GM19468 (cell line): ENCODE data around the gene LRRC37A3.
"Not testable (repeated sequence)": the region's sequence is repeated elsewhere in the genome, so short reads cannot be mapped to it uniquely, and the experiment has no call there.

Experiments
- ATAC-seq: cut with Tn5 transposase; IDR thresholded peaks from one replicate; pipeline ENCODE4 v1.9.1; 2021; ENCODE audit warnings: mild to moderate bottlenecking, moderate library complexity, moderate number of reproducible peaks; ENCODE audit not compliant: unreplicated experiment; ENCODE audit errors: extremely low read depth

The LRRC37A3 gene

DNA sequence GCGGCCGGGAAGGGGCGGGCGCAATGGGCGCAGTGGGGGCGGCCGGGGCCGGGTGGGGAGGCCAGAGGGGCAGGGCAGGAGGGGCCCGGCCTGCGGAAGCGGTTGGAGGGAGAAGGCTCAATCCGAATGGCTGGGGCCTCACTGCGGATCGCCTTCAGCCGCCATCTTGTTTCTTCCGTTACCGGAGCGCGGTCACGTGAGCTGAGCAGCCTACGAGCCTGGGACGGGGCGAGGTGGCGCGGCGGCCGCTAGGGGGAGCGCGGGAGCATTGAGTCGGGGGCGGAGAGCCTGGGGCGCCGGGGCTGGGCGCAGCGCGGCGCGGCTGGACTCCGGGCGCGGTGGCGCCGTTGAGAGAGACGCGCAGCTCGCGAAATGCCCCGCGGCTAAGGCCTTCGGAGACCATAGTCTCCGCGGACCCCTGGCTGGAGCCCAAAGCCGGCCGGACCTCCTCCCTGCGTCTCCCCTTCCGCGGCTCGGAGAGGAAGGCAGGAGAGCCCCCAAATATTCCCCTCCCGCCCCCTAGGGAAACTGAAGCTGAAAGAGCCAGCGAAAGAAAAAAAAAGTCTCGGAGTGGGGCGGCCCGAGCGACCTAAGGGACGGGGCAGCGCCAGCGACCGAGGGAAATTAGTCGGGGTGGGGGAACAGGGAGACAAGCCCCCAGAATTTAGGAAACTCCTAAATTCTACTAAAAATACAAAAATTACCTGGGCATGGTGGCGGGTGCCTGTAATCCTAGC is at the start of gene LRRC37A3:
Gene LRRC37A3, minus strand, starts transcription at position 190 of the 737 bp plus-strand sequence. CDS start 22,221 bp downstream, outside the sequence.
- peak; percentile 84 for ATAC-seq

DNA sequence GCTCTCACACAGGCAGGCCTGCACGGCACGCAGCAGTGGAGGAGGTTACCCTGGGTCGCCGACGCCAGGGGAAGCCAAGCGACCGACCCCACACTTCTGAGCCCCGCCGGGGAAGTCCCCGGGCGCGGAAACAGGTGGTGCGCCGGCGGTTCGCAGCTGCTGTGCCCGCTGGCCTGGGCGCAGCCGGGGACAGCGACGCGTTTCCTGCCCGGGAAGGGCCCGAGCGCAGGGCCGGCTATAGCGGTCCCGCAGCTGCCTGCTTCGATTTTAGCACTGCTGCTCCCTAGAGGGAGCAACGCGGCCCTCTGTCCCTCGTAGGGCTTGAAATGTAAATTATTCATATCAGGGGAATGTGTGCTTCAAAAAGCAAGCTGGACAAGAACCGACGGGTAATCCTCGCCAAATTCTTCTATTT is 46.6 kb upstream of the LRRC37A3 start:
- peak; percentile 94 for ATAC-seq

DNA sequence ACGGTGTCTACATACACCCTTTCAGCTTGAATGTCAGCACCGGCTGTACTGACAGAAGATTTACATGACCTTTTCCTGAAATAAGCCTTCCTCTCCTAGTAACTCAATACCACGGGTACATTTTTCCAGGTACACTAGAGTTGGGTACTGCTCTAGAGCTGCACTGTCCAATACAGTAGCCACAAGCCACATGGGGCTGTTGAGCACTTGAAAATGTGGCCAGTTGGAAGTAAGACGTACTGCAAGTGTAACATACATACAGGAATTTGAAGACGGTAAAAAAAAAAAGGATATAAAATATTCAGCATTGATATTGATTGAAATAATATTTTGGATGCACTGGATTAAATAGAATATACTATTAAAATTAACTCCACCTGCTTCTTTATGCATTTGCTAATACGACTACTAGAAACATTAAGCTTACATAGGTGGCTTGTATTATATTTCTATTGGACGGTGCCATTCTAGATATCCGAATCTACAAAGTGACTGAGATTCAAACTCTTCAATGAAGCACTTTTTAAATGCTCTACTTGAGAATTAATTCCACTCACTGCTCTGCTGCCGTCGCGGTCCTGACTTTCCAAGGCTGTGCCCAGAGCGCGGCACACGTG is 46.1 kb upstream of the LRRC37A3 start:
- ATAC-seq, result not testable (repeated sequence)

DNA sequence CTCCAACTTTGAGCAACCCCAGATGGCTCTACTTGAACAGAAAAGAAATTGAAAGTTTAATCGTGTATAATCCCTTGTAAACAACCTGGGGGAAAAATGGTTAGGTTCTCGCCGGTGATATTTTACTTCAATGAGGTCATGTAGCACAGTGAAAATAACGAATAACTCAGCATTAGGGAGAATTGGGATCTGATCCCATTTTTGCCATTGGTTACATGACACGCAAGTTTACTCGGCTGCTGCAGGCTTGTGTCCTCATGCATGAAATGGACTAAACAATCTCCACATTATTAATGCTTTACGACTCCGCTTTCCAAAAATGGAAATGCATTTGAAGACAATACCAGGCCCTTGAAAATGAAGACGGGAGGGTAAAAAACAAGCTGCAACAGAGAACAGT is 45.5 kb upstream of the LRRC37A3 start:
- no peak for ATAC-seq

DNA sequence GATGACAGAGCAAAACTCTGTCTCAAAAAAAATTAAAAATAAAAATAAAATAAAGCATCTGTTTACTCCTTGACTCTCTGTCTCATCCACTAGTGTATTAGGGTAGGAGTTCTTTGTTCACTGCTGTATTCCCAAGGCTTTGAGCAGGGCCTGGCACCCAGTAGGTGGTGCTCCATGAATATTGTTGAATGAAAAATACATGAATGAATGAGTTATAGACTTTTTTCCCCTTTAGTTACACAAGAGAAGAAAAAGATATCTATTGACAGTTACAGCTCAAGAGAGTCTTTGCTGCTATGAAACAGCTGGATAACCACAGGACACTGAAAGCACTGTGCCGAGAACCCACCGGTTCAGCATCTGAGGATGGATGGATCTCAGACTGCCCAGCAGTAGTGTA is 44.5 kb upstream of the LRRC37A3 start:
- ATAC-seq, result not testable (repeated sequence)

DNA sequence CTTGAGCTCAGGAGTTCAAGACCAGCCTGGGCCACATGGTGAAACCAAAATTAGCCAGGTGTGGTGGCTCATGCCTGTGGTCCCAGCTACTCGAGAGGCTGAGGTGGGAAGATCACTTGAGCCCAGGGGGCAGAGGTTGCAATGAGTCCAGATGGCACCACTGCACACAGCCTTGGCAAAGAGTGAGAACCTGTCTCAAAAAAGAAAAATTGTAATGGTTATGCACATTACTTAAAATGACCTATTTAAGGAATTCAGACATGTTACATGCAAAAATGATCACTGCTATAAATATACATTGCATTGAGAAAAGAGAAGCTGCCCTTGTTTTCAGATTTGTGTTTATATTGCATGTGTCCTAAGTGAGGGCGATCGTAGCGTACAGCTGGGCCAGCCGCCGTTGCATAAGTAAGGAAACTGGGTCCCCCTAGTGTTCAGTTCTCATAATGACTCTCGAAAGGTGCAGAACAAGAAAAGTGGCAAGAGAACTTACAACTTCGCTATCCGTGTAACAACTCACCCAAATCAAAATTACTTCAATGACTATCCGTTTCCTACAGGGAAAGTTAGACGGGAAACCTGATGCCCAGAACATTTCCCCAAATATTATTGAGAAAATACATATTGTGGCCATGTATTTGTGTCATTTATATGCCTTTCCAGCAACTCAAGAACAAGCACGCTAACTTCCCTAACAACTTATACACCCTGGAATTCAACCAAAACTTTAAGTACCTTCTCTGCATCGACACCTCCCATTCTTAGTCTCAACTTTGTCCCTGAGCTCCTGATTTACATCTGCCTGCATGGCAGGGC is 42.5 kb upstream of the LRRC37A3 start:
- peak; percentile 27 for ATAC-seq

DNA sequence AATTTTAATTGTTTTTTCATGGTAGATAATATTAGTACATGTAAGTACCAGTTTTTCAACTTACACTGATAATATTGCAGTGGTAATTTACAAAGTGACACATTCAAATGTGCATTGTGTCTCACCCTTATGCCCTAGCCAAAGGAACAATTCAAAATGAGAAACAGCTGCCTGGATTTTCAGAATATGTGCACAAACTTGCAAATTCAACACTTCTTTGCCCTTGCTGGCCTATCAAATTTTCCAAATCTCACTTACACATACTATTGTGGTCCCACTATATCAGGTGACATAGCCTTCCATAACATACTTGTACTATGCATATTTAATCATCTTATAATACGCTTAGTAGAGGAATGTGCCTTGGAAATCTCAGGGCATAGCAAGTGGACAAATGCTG is 32.6 kb upstream of the LRRC37A3 start:
- no peak for ATAC-seq

DNA sequence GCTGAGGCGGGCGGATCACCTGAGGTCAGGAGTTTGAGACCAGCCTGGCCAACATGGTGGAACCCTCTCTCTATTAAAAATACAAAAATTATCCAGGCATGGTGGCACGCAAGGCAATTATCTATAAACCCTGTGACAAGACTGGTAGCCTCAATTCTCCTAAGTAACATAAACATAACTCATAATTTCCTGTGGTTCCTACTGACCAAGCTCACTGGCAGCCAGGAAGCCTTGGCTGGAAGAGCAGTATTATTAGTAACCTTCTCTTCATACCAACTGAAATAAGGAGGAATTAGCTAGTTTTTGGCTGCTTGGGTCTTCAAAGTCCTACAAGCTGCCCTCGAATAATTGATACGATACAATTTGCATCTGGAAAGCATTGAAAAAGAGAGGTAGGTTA is 31.6 kb upstream of the LRRC37A3 start:
- no peak for ATAC-seq

DNA sequence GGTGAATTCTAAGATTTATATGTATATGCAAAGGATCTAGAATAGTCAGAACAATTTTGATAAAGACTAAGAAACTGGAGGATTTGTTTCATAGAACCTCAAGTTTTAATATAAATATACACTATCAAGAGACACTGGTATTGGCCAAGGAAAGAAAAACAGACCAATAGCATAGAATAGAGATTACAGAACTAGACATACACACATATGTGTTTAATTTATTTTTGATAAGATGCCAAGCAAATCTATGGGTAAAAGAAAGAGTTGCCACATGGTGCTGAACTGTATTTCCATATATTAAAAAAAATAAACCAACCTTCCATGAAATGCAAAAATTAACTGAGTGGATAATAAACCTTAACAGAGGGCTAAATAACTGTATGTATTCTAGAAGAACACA is 27.9 kb upstream of the LRRC37A3 start:
- ATAC-seq, result no peak

DNA sequence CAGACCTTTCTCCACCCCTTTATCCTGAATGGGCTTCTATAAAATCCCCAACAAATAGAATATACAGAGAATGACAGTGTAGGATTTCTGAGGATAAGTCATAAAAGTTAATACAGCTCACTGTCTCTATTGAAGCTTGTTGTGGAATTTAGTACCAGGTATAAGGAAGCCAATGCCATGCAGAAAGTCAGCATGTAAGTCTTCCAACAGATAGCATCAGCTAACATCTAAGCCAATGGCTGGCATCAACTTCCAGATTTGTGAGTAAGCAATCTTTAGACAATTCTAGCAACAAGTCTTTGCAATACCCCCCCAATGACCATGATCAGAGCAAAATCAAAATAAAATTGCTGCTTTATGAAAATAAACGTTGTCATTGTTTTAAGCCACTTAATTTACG is 22.5 kb upstream of the LRRC37A3 start:
- ATAC-seq, result no peak

DNA sequence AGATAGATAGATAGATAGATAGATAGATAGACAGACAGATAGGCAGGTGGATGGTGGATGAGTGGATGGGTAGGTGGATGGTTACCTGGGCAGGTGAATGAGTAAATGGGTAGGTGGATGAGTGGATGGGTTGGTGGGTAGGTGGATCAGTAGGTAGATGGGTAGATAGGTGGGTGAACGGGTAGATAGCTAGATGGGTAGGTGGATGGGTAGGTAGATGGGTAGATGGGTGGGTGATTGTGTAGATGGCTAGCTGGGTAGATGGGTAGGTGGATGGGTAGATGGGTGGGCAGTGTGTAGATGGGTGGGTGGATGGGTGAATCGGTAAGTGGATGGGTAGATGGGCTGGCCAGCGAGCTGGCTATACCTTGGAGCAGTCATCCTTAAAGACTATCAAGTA is 21.8 kb upstream of the LRRC37A3 start:
- ATAC-seq, result no peak

DNA sequence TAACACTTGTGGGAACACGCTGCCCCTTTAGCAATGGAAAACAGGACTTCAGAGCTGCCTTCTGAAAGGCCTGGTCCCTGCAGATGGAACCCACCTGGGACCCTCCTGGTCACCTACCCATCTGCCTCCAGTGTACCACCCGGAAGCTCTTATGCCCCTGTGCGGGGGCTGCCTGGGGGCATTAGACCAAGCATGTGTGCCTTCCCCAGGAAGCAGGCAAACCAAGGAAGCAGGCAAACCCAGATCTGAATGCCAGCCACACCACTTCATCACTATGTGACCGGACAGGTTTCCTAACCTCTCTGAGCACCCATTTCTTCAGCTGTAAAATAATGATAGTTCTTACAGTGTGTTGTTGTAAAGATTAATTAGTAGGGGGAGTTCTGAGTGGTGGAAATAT is 20.8 kb upstream of the LRRC37A3 start:
- ATAC-seq, result no peak

DNA sequence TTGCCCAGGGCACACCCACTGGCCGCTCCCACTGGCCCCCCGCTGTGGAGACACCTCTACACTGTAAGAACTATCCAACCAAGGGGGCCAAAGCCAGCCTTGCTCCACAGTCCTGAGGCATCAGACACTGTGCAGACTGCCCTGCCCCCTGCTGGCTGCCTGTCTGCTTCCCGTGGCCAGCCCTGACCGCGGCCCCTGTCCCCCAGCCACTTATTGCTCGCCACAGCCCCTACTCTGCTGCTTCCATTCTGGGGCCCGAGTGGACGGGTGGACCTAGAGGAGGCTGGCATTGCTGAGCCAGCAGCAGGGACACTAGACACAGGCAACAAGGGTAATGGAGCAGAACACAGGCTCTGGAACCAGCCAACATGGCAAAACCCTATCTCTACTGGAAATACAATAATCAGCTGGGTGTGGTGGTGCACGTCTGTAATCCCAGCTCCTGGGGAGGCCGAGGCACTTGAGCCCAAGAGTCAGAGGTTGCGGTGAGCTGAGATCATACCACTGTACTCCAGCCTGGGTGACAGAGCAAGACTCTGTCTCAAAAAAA is 19.7 kb upstream of the LRRC37A3 start:
- ATAC-seq, result peak; percentile 46

DNA sequence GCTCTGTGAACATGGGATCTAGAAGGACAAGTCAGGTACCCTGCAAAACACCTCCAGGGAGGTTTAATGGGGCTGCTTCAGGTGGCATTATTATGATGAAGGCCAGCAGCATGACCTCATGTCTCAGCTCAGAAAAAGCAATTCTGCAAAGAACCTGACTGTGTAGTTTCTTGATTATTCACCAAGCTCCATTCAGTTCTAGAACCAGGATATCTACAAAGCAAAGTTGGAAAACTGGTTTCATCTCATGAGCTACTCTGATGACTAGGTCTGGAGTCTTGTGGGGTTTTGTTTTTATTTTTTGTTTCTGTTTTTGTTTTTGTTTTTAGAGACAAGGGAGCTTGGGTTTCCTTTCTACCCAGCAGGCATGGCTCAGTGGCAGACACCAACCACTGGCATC is 19.0 kb upstream of the LRRC37A3 start:
- no peak for ATAC-seq

DNA sequence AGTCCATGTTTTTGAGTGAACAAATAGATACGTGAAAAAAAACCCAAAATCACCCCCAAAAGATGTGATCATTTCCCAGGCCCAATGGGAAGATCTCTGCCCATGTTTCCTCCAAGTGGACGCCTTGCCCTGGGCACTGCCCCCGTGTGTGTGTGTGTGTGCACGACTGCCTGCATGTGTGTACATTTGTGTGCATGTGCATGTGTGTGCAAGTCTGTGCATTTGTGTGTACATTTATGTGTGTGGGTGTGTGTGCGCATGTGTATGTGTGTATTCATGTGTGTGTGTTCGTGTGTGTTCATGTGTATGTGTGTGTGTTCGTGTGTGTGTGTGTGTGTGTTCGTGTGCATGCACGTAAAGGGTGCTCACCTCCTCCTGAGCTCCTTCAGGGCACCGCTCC is 16.8 kb upstream of the LRRC37A3 start:
- no peak for ATAC-seq

DNA sequence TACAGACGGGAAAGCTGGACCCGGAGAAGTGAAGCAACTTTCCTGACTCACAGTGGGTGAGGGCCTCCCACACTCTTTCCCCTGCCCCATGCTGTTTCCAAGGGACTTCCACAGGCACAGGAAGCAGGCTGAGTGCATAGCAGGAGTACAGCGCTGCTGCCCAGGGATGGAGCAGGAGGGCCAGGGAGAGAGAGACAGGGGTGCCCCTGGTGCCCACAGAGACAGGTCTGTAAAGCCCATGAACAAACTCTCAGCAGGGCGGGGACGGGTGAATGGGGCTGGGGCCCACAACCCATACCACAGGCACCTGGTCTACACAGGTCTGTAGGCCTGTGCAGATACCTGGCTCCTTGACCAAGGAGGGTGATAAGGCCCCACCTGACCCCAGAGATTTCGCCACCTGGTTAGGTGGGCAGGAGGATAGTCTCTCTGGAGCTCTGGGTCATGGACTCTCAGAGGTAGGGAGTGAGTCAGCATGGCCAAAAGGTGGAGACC is 15.1 kb upstream of the LRRC37A3 start:
- not testable (repeated sequence) for ATAC-seq

DNA sequence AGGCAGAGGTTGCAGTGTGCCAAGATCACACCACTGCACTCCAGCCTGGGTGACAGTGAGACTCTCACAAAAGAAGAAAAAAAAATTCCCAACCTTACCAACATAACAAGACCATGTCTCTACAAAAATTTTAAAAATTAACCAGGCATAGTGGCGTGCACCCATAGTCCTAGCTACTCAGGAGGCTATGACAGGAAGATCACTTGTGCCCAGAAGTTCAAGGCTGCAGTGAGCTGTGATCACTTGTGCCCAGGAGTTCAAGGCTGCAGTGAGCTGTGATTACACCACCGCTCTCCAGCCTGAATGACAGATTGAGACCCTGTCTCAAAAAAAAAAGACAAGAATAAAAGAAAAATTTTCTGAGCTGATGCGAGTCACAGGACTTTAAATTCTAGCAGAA is 13.6 kb upstream of the LRRC37A3 start:
- not testable (repeated sequence) for ATAC-seq

DNA sequence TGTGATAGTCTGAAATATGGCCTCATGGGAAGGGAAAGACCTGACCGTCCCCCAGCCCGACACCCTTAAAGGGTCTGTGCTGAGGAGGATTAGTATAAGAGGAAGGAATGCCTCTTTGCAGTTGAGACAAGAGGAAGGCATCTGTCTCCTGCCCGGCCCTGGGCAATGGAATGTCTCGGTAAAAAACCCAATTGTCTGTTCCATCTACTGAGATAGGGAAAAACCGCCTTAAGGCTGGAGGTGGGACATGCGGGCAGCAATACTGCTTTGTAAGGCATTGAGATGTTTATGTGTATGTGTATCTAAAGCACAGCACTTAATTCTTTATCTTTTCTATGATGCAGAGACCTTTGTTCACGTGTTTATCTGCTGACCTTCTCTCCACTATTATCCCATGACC is 11.1 kb upstream of the LRRC37A3 start:
- not testable (repeated sequence) for ATAC-seq

DNA sequence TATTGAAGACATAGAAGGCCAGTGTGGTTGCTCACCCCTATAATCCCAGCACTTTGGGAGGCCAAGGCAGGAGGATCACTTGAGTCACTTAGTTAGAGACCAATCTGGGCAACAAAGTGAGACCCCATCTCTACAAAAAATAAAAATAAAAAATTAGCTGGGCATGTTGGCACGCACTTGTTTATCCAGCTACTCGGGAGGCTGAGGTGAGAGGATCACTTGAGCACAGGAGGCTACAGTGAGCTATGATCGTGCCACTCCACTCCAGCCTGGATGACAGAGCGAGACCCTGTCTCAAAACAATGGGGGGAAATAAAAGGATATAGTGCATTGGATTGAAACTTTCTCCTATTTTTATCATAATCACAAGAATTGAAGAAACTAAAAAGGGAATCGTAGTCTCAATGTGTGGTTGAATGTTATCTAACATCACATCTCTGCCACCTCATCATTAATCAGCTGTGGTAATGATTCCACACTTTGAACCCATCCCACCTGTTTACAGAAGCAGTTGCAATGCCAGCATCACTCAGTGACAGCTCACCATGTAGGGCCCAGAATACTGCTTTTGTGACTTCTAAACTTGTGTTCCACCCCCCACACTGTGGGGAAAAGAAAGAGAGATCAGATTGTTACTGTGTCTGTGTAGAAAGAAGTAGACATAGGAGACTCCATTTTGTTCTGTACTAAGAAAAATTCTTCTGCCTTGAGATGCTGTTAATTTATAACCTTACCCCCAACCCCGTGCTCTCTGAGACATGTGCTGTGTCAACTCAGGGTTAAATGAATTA is 10.3 kb upstream of the LRRC37A3 start:
- ATAC-seq, result not testable (repeated sequence)

DNA sequence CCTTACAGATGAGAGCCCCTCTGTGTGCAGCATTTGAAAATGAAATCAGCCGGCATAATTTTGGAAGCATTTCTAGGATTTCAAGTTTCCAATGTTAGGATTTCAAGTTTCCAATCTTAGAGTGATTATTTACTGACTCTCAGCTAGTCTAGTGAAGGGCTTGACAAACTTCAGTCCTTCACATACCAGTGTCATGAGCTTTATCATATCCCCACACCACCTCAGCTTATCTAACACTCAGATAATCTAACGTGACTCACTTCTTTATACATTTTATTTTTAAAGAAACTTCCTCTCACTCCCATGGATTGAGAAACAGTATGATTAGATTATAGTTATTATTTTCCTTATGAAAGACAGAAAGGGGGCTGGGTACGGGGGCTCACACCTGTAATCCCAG is 9.4 kb upstream of the LRRC37A3 start:
- not testable (repeated sequence) for ATAC-seq
